ENCODE results near the gene HHEX. TPM values are rescaled to one million over a fixed set of nuclear protein-coding genes. Genes with fewer than 3 reads are reported as not detected.

HHEX gene
- total and polyA plus RNA-seq, 10 of the 15 experiments (the other 5 are each of a cell fraction or from before 2014, with no cell fraction given), result 3.9 to 32.8 (median 16.4) TPM

DNA sequence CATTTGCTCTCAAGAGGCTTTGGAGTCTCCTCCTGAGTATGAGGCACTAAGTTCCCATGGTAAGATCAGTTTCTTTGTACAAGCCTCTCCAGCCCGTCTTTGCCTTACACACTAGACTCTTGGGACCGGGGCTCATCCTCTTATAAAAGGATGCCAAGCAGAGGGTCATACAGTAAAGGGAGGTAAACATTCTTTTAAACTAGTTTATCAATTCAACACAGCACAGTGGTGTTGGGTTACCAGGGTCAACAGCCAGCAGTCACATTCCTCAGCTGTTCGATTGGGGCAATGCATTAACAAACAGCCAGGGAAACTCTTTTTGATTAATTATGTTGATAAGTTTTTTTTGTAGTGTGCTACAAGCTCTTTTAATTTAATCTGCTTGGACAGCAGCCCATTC, 37.8 kb downstream of the HHEX start:
- no peak for TF ChIP-seq EZH2 (IDR thresholded peaks at IDR 0.05; ENCODE audit: borderline replicate concordance, control insufficient read depth, low read depth, low read length)
- H3K27me3 ChIP-seq (replicated peaks in 1 of 2; ENCODE audit: control insufficient read depth in 2 of 2, insufficient read depth in 2 of 2, low read length in 1 of 2), result peaks cover 0 to 5% of the 10 kb centered on the region in 2 experiments; a peak in 2 of 4 replicates
- DNase-seq (ENCODE audit: low read depth, low spot score) (no peak), FAIRE-seq (no peak), ATAC-seq (no peak)
- ChIA-PET CTCF (interaction anchor here (1.5 kb wide), 1 partner anchor 29 kb away, joined by 3 read pairs; no protein-coding TSS in a partner anchor), RAD21 (ENCODE audit: unreplicated experiment) (no interaction called here), SMC1A (ENCODE audit: uncharacterized antibody, unreplicated experiment) (interaction anchor here (0.8 to 1.8 kb wide), 2 partner anchors 14 to 29 kb away, joined by 3 to 4 read pairs; no protein-coding TSS in a partner anchor), POLR2A (interaction anchor here (0.8 kb wide), 1 partner anchor 8 kb away, joined by 5 read pairs; no protein-coding TSS in a partner anchor)
- H3K36me3 ChIP-seq (ENCODE audit: control insufficient read depth in 2 of 2, insufficient read depth in 2 of 2, low read length in 1 of 2), result no peaks in the 10 kb centered on the region
- no peaks in the 10 kb centered on the region; the same call in 2 of the 3 replicates for H3K9me3 ChIP-seq (replicated peaks; ENCODE audit: control insufficient read depth, insufficient read depth, low read length)
- no peak overlapping the region for H2AFZ ChIP-seq (ENCODE audit: control insufficient read depth, low read depth, low read length)
- no peak overlapping the region for H3K27ac ChIP-seq (ENCODE audit: control insufficient read depth, insufficient read depth)
- H3K4me3 ChIP-seq, result no peak overlapping the region
- no TSS peak for BruUV-seq (replicated peaks)
- no peak overlapping the region for H3K4me2 ChIP-seq (ENCODE audit: control insufficient read depth, insufficient read depth)
- 85% methylated on average over 3 of the region's 3 CpGs for WGBS (ENCODE audit: insufficient coverage, insufficient replicate concordance, low lambda C conversion rate, missing lambda C conversion rate)
- in situ Hi-C loops (cut with MboI) (no loop called here), intact Hi-C loops (cut with micrococcal nuclease; ENCODE audit: unreplicated experiment) (no loop called here)
- H3K4me1 ChIP-seq (ENCODE audit: control insufficient read depth, insufficient read depth, low read length), result peaks cover 11% of the 10 kb centered on the region
- no peaks in the 10 kb centered on the region for H3K79me2 ChIP-seq (ENCODE audit: control insufficient read depth, insufficient read depth, low read length)
- H3K9ac ChIP-seq (ENCODE audit: control insufficient read depth, insufficient read depth, low read length), result no peak overlapping the region
- H4K20me1 ChIP-seq (ENCODE audit: control insufficient read depth, insufficient read depth), result no peaks in the 10 kb centered on the region

DNA sequence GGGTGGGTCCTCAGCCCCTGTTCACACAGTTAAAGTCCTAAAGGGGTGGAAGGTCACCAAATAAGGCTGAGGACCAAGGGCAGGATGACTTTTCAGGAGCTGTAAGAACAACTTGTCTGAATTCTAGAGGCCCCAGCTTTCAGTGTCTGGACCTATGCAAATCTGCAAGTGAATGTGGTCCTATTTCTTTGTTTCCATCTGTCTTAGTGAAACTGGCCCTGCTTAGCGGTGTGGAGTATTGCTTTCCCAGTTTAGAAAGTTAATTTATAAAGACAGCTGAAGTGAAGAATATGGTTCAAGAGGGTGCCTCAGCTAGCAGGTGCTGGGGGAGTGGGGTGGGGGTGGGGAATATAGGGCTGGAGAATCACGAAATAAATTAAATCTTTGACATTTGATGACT, 40.1 kb downstream of the HHEX start:
- H3K27me3 ChIP-seq (replicated peaks in 1 of 2; ENCODE audit: control insufficient read depth in 2 of 2, insufficient read depth in 2 of 2, low read length in 1 of 2), result peaks cover 0 to 5% of the 10 kb centered on the region in 2 experiments; a peak in 2 of 4 replicates
- H3K36me3 ChIP-seq (ENCODE audit: control insufficient read depth in 2 of 2, insufficient read depth in 2 of 2, low read length in 1 of 2), result no peaks in the 10 kb centered on the region
- FAIRE-seq (peak; percentile 23), DNase-seq (ENCODE audit: low read depth, low spot score) (peak; percentile 35), ATAC-seq (peak; percentile 95)
- ChIA-PET POLR2A (interaction anchor here (0.7 kb wide), 1 partner anchor 13 kb away, joined by 9 read pairs; no protein-coding TSS in a partner anchor), SMC1A (ENCODE audit: uncharacterized antibody, unreplicated experiment) (interaction anchor here (0.7 to 2.0 kb wide), 4 partner anchors 10 to 26 kb away, joined by 3 to 5 read pairs (median 4); no protein-coding TSS in a partner anchor), RAD21 (ENCODE audit: unreplicated experiment) (interaction anchor here (1.5 to 1.6 kb wide), 2 partner anchors 12 to 26 kb away, joined by 4 read pairs; no protein-coding TSS in a partner anchor), CTCF (interaction anchor here (0.7 to 1.0 kb wide), 3 partner anchors 12 to 113 kb away, joined by 3 to 5 read pairs (median 4); no protein-coding TSS in a partner anchor)
- no peaks in the 10 kb centered on the region; the same call in 2 of the 3 replicates for H3K9me3 ChIP-seq (replicated peaks; ENCODE audit: control insufficient read depth, insufficient read depth, low read length)
- no TSS peak for BruUV-seq (replicated peaks)
- no peak overlapping the region for H3K9ac ChIP-seq (ENCODE audit: control insufficient read depth, insufficient read depth, low read length)
- H4K20me1 ChIP-seq (ENCODE audit: control insufficient read depth, insufficient read depth), result no peaks in the 10 kb centered on the region
- intact Hi-C loops (cut with micrococcal nuclease; ENCODE audit: unreplicated experiment) (loop anchor here (1.0 kb wide), 2 partner anchors 12 to 27 kb away; no protein-coding TSS in a partner anchor), in situ Hi-C loops (cut with MboI) (no loop called here)
- H2AFZ ChIP-seq (ENCODE audit: control insufficient read depth, low read depth, low read length), result no peak overlapping the region
- no peaks in the 10 kb centered on the region for H3K79me2 ChIP-seq (ENCODE audit: control insufficient read depth, insufficient read depth, low read length)
- no peak overlapping the region for H3K27ac ChIP-seq (ENCODE audit: control insufficient read depth, insufficient read depth)
- H3K4me2 ChIP-seq (ENCODE audit: control insufficient read depth, insufficient read depth), result peak overlapping the region; percentile 9
- WGBS (ENCODE audit: insufficient coverage, insufficient replicate concordance, low lambda C conversion rate, missing lambda C conversion rate), result 0% methylated on average over 2 of the region's 2 CpGs
- peaks cover 16% of the 10 kb centered on the region for H3K4me1 ChIP-seq (ENCODE audit: control insufficient read depth, insufficient read depth, low read length)
- H3K4me3 ChIP-seq, result 0 out of 2 replicates have a peak overlapping the region, but pooled peaks have one; percentile 10
- TF ChIP-seq CBFB (IDR thresholded peaks at IDR 0.05; ENCODE audit: low read depth), result no peak
- TF ChIP-seq CBX3 (IDR thresholded peaks at IDR 0.05; ENCODE audit: borderline replicate concordance, low read depth), result no peak
- no peak for TF ChIP-seq SMC3 (IDR thresholded peaks at IDR 0.05; ENCODE audit: borderline replicate concordance, low read length)
- TF ChIP-seq ZNF622 (IDR thresholded peaks at IDR 0.05), result no peak
- no peak for TF ChIP-seq GATAD2B (conservative IDR thresholded peaks at IDR 0.05; ENCODE audit: low read depth)
- TF ChIP-seq NFYA (IDR thresholded peaks at IDR 0.05; ENCODE audit: borderline replicate concordance, low read depth, low read length), result no peak
- no peak for TF ChIP-seq POLR2A (IDR thresholded peaks at IDR 0.05; ENCODE audit: low read depth, low read length)
- no peak for TF ChIP-seq SREBF2 (IDR thresholded peaks at IDR 0.05; ENCODE audit: low read length)
- TF ChIP-seq MEF2A (IDR thresholded peaks at IDR 0.05; ENCODE audit: insufficient read depth, low read depth, low read length), result peak; percentile 70; the same call in 1 of the 2 replicates
- TF ChIP-seq ZSCAN29 (IDR thresholded peaks at IDR 0.05), result no peak
- TF ChIP-seq ATF7 (IDR thresholded peaks at IDR 0.05; ENCODE audit: low read depth), result no peak
- no peak for TF ChIP-seq SUZ12 (IDR thresholded peaks at IDR 0.05; ENCODE audit: unreplicated experiment)
- no peak for TF ChIP-seq PAX8 (IDR thresholded peaks at IDR 0.05)
- TF ChIP-seq TCF7 (IDR thresholded peaks at IDR 0.05; ENCODE audit: borderline replicate concordance), result no peak
- TF ChIP-seq ATF3 (IDR thresholded peaks at IDR 0.05; ENCODE audit: borderline replicate concordance, extremely low read depth, low read depth, low read length), result no peak
- TF ChIP-seq MAX (IDR thresholded peaks at IDR 0.05; ENCODE audit: low read depth, low read length), result no peak
- TF ChIP-seq BACH1 (IDR thresholded peaks at IDR 0.05; ENCODE audit: borderline replicate concordance), result no peak
